HFFc6 (cell line): ENCODE data around the gene UBAC2. TPM values are rescaled to one million over a fixed set of nuclear protein-coding genes. Genes with fewer than 3 reads are reported as not detected.

Source experiments
- DNase-seq: peaks from one replicate; pipeline ENCODE4 v3.0.0-alpha.2; 2018
- H3K27ac Mint-ChIP-seq: 2 replicates; pipeline ENCODE4 v1.8.0; 2020; ENCODE audit warnings: mild to moderate bottlenecking, mixed read lengths
- H3K27me3 Mint-ChIP-seq: 2 replicates; pipeline ENCODE4 v1.8.0; 2021; ENCODE audit warnings: mild to moderate bottlenecking, moderate library complexity, mixed read lengths; ENCODE audit not compliant: insufficient read depth
- H3K36me3 Mint-ChIP-seq: 2 replicates; pipeline ENCODE4 v1.8.0; 2021; ENCODE audit warnings: low read depth, mixed read lengths
- H3K4me1 Mint-ChIP-seq: 2 replicates; pipeline ENCODE4 v1.8.0; 2020; ENCODE audit warnings: low read depth, mixed read lengths
- H3K4me3 Mint-ChIP-seq: 2 replicates; pipeline ENCODE4 v1.8.0; 2020; ENCODE audit warnings: mild to moderate bottlenecking, moderate library complexity, mixed read lengths
- H3K9me3 Mint-ChIP-seq: 2 replicates; pipeline ENCODE4 v1.8.0; 2020; ENCODE audit warnings: mild to moderate bottlenecking, mixed read lengths
- total RNA-seq, 6 experiments: library from RNA; stranded (reverse); fragmentation: NEBNext Ultra II Directional; extraction: Animal tissue kit (Norgen Biotek cat#: 25700); gene quantifications; 2 replicates in 1 of 6; 3 replicates in 5 of 6; pipeline ENCODE4 v1.2.3, GENCODE V29; 2021
- TF ChIP-seq, protein P1 (sequence below): fragments of 200-600 bp; sonication (generic); IDR thresholded peaks from 2 replicates; pipeline ENCODE4 v1.5.0; 2021; ENCODE audit warnings: antibody characterized with exemption, mild to moderate bottlenecking

The UBAC2 gene
- total RNA-seq, 6 experiments from 2014 or later = 38.8 to 53.5 (median 46.4) TPM

DNA sequence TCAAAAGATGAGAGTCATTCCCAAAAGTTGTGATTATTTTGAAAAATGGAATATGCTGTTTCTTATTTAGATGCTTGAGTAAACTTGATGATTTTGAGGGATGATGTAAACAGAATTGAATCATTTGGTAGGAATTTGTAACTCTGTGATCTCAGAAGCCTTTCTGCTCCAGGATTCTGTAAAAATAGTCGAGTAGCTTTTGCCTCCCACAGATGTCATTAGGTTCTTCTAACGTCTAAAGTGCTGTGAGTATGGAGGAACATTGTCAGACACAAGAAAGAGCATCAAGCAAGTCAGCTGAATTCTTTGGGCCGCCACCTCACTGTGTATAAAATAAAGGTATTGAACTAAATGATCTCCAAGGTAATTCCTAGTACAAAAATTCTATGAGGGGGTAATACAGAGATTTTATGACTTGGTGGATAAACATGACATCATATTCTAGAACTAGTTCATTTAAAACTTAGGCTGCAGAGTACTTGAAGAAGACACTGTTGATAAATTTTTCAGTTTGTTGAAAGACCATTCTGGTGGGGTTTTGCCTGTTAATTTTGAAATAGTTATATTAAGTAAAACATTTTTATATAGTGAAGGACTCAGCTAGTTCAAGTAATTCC, 107.9 kb downstream of the UBAC2 start:
- Mint-ChIP-seq H3K9me3 (no peaks in the 10 kb centered on the region), H3K4me3 (peak overlapping the region; percentile 76), H3K4me1 (peaks cover 73% of the 10 kb centered on the region), H3K36me3 (peaks cover 9% of the 10 kb centered on the region), H3K27me3 (no peaks in the 10 kb centered on the region; the same call in 1 of the 2 replicates), H3K27ac (peak overlapping the region; percentile 93)
- TF ChIP-seq, protein P1, sequence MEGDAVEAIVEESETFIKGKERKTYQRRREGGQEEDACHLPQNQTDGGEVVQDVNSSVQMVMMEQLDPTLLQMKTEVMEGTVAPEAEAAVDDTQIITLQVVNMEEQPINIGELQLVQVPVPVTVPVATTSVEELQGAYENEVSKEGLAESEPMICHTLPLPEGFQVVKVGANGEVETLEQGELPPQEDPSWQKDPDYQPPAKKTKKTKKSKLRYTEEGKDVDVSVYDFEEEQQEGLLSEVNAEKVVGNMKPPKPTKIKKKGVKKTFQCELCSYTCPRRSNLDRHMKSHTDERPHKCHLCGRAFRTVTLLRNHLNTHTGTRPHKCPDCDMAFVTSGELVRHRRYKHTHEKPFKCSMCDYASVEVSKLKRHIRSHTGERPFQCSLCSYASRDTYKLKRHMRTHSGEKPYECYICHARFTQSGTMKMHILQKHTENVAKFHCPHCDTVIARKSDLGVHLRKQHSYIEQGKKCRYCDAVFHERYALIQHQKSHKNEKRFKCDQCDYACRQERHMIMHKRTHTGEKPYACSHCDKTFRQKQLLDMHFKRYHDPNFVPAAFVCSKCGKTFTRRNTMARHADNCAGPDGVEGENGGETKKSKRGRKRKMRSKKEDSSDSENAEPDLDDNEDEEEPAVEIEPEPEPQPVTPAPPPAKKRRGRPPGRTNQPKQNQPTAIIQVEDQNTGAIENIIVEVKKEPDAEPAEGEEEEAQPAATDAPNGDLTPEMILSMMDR = no peak
- DNase-seq = peak; percentile 55

DNA sequence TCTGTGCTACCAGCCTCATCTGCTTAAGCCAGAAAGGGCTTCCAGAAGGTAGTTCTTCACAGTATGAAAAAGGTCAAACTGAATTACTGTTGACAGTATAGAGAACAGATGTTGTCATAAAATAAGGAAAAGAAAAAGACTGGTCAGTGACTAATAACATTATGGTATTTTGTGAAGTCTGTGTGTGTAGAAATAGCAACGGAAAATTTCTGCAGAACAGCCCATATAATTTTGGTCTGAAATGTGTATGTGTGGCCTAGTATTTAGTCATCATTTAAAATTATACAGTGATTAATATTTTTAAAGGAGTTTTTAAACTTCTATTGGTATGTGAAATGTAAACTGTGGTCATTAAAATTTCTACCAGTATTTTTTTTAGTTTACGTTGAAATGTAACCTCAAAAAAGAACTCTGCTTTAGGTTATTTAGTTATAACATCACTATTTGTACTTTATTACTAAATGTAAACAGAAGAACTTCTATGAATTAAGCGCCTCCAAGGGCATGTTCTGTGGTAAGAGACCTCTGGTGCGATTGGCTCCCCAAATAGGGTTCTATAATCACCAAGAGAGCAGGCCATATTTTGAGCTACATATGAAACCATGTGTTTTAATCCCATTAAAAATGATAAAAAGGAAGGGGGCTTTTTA, 109.9 kb downstream of the UBAC2 start:
- TF ChIP-seq, protein P1 = no peak
- peak overlapping the region; percentile 87 for H3K27ac Mint-ChIP-seq
- H3K4me1 Mint-ChIP-seq = peaks cover 89% of the 10 kb centered on the region
- peak; percentile 93 for DNase-seq
- 0 out of 2 replicates have a peak, but pooled peaks cover 2% of the 10 kb centered on the region for H3K27me3 Mint-ChIP-seq
- H3K4me3 Mint-ChIP-seq = peak overlapping the region; percentile 46; the same call in 1 of the 2 replicates
- no peaks in the 10 kb centered on the region for H3K9me3 Mint-ChIP-seq
- H3K36me3 Mint-ChIP-seq = peaks cover 17% of the 10 kb centered on the region

DNA sequence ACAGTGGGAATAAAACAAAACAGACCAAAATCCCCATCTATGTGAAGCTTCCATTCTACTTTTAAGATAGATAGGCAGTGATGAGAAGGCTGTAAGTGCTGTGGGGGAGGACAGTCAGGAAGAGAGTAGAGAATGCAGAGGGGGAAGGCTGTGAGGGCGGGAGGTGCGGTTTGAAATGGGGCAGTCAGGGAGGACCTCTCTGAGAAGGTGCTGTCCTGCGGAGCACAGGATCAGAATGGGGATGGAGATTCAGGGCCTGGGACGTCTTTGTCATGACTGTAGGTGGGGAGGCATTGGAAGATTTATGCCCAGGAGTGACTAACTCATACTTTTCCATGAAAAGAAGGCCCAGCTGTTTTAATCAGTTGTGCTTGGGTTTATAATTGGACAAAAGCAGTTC, 110.5 kb downstream of the UBAC2 start:
- peak; percentile 45 for DNase-seq
- H3K9me3 Mint-ChIP-seq = no peaks in the 10 kb centered on the region

DNA sequence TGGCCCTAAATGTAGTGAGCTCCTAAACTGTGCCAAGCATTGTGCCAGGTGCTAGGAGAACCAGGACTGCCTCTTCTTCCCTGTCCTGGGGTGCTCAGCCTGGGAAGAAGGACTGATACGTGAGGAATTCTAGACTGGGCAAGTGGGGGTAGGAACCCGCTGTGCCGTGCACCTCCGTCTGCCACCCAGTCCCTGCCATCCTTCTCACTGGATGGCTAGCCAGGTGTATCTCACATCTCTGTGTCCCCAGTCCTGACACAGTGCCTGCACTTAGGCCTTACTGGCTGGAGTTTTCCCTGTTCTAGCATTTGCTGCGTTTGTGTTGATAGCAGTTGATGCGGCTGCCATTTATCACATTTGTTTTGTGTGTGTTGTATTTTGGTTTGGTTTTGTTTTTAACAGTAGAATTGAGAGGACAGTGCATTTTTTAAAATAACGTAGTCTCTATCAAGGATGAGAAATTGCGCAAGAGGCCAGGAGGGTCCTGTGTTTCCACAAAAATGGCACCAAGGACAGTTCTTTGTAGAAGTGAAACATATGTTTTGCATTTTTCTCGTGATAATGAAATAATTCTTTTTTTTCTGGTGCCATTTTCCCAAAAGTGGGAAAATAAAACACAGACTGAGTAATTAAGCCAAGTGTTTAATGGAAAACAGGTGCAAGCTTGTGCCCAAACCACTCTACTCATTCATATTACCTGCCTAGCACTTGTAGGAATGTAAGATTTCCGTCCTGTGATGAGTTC, 111.3 kb downstream of the UBAC2 start:
- no peak overlapping the region; the same call in 1 of the 2 replicates for H3K4me3 Mint-ChIP-seq
- TF ChIP-seq, protein P1 = no peak
- H3K9me3 Mint-ChIP-seq = no peaks in the 10 kb centered on the region
- peaks cover 89% of the 10 kb centered on the region for H3K4me1 Mint-ChIP-seq
- DNase-seq = no peak
- H3K27me3 Mint-ChIP-seq = 0 out of 2 replicates have a peak, but pooled peaks cover 2% of the 10 kb centered on the region
- peak overlapping the region; percentile 83; the same call in 1 of the 2 replicates for H3K27ac Mint-ChIP-seq
- peaks cover 25% of the 10 kb centered on the region for H3K36me3 Mint-ChIP-seq

More for the DNA sequence above, 110.5 kb downstream of the UBAC2 start:
- TF ChIP-seq, protein P1 = no peak
- Mint-ChIP-seq H3K27ac (peak overlapping the region; percentile 87), H3K36me3 (peaks cover 19% of the 10 kb centered on the region), H3K27me3 (0 out of 2 replicates have a peak, but pooled peaks cover 2% of the 10 kb centered on the region), H3K4me1 (peaks cover 89% of the 10 kb centered on the region), H3K4me3 (peak overlapping the region; percentile 46)

DNA sequence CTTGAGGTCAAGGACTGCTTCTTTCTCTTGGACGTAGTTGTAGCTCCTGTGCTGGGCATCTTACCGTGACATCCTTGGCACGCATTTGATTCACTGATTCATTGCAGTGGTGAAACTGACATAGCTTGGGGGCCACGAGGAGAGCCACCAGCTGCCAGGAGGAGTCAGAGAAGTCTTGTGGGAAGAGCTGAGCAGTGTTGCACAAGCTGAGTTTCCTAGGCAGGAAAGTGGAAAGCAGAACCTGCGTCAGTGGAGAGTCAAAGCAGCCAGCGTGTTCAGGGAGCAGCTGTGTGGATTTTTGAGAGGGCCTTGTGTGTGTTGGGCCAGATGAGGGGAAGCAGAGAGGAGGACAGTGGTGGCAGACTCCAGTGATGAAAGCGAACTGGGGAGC, 111.8 kb downstream of the UBAC2 start:
- Mint-ChIP-seq H3K4me1 (peaks cover 83% of the 10 kb centered on the region), H3K9me3 (no peaks in the 10 kb centered on the region), H3K27me3 (0 out of 2 replicates have a peak, but pooled peaks cover 2% of the 10 kb centered on the region), H3K4me3 (peak overlapping the region; percentile 73), H3K27ac (peak overlapping the region; percentile 83), H3K36me3 (peaks cover 25% of the 10 kb centered on the region)
- peak; percentile 87 for DNase-seq
- TF ChIP-seq, protein P1 = no peak
